PFSK-1 (cell line): ENCODE data around the gene NCOR1.

Experiments
- POLR2AphosphoS5 ChIP-seq: IDR thresholded peaks from 2 replicates; pipeline ENCODE4 v1.6.1; 2012; ENCODE audit warnings: low read depth, mild to moderate bottlenecking, control low read depth, low read length, moderate library complexity
- SIN3A ChIP-seq: IDR thresholded peaks from 2 replicates; pipeline ENCODE4 v1.6.1; 2012; ENCODE audit warnings: mild to moderate bottlenecking, low read length, moderate library complexity, borderline replicate concordance; ENCODE audit not compliant: insufficient read depth
- TAF1 ChIP-seq: IDR thresholded peaks from 2 replicates; pipeline ENCODE4 v1.6.1; 2012; ENCODE audit warnings: low read length, control low read depth, borderline replicate concordance; ENCODE audit not compliant: insufficient read depth
- TF ChIP-seq, protein P1 (sequence below), 2 experiments: IDR thresholded peaks; 2 replicates each; pipeline versions ENCODE4 v1.6.1 to v1.8.0; 2011 to 2012; ENCODE audit warnings: low read depth in 2 of 2, low read length in 2 of 2, control low read depth in 1 of 2, inconsistent platforms in 1 of 2, mild to moderate bottlenecking in 1 of 2, moderate library complexity in 1 of 2; ENCODE audit not compliant: insufficient read depth in 1 of 2

DNA sequence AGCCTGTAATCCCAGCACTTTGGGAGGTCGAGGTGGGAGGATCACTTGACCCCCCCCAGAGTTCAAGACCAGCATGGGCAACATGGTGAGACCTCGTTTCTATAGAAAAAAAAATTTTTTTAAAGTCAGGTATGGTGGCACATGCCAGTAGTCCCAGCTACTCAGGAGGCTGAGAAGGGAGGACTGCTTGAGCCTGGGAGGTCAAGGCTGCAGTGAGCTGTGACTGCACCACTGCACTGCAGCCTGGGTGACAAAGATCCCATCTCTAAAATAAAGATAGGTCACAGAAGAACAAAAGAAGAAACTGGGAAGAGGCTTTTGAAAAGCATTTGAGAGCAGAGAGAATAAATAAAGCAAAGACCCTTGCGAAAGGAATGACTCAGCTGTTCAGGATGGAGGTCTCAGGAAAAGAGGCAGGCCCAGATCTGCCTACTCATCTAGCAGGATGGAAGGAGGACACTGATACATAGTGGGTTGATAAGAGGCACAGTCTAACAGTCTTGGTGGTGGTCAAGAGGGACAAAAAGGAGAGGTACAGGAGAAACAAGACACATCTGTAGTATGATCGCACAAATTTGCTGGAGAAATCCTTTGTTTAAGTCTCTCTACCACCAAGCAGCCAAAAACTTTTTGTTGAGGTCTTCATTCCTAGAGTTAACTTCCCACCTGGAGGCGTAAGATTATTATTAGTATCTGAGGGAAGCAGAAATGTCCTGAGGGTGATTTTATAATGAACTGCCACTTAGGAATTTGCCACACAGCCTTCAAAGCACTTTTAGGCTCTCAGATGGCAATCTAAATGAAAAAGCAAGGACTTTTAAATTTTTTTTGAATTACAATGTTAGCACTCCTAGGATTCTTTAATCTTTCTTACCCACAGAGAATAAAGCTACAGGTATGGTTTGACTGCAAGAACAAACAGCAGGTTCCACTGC, 233.4 kb downstream of the NCOR1 start:
- TF ChIP-seq TAF1 (no peak), SIN3A (no peak), POLR2AphosphoS5 (no peak)
- TF ChIP-seq, protein P1, sequence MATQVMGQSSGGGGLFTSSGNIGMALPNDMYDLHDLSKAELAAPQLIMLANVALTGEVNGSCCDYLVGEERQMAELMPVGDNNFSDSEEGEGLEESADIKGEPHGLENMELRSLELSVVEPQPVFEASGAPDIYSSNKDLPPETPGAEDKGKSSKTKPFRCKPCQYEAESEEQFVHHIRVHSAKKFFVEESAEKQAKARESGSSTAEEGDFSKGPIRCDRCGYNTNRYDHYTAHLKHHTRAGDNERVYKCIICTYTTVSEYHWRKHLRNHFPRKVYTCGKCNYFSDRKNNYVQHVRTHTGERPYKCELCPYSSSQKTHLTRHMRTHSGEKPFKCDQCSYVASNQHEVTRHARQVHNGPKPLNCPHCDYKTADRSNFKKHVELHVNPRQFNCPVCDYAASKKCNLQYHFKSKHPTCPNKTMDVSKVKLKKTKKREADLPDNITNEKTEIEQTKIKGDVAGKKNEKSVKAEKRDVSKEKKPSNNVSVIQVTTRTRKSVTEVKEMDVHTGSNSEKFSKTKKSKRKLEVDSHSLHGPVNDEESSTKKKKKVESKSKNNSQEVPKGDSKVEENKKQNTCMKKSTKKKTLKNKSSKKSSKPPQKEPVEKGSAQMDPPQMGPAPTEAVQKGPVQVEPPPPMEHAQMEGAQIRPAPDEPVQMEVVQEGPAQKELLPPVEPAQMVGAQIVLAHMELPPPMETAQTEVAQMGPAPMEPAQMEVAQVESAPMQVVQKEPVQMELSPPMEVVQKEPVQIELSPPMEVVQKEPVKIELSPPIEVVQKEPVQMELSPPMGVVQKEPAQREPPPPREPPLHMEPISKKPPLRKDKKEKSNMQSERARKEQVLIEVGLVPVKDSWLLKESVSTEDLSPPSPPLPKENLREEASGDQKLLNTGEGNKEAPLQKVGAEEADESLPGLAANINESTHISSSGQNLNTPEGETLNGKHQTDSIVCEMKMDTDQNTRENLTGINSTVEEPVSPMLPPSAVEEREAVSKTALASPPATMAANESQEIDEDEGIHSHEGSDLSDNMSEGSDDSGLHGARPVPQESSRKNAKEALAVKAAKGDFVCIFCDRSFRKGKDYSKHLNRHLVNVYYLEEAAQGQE (IDR thresholded peaks at IDR 0.05; ENCODE audit: insufficient read depth in 1 of 2, low read depth in 2 of 2, low read length in 2 of 2), result no peak
